Activated T-helper 1 cell treated with anti-CD3 and anti-CD28 coated beads, Interleukin-2, amount 50 U/mL, for 16 hours (primary cell): ENCODE measurements around the gene DLGAP4.

Experiments
- DNase-seq, 2 donors: peaks; one replicate each; pipeline ENCODE4 v3.0.0-alpha.2; 2020; ENCODE audit warnings: low read depth in 1 of 2, low spot score in 1 of 2

DLGAP4 gene, protein sequence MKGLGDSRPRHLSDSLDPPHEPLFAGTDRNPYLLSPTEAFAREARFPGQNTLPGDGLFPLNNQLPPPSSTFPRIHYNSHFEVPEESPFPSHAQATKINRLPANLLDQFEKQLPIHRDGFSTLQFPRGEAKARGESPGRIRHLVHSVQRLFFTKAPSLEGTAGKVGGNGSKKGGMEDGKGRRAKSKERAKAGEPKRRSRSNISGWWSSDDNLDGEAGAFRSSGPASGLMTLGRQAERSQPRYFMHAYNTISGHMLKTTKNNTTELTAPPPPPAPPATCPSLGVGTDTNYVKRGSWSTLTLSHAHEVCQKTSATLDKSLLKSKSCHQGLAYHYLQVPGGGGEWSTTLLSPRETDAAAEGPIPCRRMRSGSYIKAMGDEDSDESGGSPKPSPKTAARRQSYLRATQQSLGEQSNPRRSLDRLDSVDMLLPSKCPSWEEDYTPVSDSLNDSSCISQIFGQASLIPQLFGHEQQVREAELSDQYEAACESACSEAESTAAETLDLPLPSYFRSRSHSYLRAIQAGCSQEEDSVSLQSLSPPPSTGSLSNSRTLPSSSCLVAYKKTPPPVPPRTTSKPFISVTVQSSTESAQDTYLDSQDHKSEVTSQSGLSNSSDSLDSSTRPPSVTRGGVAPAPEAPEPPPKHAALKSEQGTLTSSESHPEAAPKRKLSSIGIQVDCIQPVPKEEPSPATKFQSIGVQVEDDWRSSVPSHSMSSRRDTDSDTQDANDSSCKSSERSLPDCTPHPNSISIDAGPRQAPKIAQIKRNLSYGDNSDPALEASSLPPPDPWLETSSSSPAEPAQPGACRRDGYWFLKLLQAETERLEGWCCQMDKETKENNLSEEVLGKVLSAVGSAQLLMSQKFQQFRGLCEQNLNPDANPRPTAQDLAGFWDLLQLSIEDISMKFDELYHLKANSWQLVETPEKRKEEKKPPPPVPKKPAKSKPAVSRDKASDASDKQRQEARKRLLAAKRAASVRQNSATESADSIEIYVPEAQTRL

DNA sequence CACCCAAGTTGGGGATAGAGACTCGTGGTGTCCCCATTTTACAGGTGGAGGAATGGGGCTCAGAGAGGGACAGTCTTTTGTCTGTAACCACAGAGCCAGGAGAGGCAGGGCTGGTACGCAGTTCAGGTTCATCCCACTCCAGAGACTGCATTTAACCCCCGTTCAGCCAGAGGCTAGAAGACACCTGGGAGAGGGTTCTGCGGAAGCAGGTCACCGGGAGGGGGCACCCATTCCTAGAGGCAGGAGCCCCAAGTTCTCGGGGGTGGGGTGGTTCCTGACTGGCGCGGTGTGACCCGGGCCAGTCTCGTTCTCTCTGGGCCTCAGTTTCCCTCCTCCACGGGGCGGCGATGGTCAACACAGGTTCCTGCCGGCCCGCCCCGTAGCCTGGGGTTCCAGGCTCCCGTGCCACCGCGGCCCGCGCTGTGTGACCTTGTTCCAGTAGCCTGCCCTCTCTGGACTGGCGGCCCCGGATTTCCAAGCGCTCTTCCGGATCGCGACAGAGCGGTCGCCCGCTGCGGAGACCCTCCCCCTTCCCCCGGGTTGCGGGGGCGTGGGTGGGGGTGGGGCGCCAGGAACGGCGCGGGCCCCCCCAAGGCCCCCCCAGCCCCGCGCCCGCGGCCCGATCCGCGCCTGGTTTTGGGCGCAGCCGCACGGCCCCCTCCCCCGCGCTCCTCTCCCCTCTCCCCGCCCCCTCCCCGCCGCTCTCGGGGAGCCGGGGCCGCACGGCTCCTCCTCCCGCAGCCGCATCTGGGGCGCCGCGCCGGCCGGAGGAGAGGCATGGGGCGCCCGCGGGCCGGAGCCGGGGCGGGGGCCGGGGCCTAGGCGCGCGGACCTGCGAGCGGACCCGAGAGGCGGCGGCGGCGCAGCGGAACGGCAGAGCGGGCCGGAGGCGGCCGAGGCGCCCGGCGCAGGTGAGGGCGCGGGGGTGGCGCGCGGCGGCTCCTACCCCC is at the start of gene DLGAP4:
TSS of gene DLGAP4 (plus strand) at position 738 of the 950 bp plus-strand sequence. CDS start 125,379 bp downstream, outside the sequence.
- no peak for DNase-seq

GRCh38 chr20:36259177-36260061 is 46.7 kb upstream of the DLGAP4 start:
- no peak for DNase-seq

GRCh38 chr20:36260316-36260715 is 45.8 kb upstream of the DLGAP4 start:
- no peak for DNase-seq

DNA sequence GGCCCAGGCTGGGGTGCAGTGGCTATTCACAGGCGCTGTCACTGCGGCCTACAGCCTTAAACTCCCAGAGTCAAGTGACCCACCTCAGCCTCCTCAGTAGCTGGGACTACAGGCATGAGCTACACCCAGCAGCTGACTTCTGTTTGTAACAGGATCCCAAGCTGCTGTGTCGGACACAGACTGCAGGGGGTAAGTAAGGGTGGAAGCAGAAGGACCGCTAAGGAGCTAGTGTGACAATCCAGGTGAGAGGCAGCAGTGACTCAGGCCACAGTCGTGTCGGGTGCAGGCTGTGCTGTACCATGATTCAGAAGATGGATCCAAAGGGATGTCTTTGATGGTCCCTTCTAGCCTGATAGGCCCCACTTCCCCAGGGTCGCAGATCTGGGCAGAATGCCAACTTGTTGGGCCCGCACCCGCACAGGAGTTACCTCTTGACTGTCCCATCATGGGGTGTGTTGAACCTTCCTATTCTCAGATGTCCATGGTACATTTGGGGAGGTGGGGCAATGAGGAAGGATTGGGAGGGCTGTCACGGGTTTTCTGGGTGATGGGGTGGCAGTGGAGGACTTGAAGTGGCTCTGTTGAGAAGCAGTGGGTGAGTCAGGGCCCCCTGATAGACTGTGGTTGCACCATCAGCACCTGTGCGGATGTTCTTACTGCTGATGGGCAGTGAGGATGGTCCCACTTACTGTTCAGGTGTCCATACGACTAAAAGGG is 44.6 kb upstream of the DLGAP4 start:
- no peak for DNase-seq

- DNase-seq: no peak
These were observed 43.7 kb upstream of the DLGAP4 start for GRCh38 chr20:36262440-36262839.

DNA sequence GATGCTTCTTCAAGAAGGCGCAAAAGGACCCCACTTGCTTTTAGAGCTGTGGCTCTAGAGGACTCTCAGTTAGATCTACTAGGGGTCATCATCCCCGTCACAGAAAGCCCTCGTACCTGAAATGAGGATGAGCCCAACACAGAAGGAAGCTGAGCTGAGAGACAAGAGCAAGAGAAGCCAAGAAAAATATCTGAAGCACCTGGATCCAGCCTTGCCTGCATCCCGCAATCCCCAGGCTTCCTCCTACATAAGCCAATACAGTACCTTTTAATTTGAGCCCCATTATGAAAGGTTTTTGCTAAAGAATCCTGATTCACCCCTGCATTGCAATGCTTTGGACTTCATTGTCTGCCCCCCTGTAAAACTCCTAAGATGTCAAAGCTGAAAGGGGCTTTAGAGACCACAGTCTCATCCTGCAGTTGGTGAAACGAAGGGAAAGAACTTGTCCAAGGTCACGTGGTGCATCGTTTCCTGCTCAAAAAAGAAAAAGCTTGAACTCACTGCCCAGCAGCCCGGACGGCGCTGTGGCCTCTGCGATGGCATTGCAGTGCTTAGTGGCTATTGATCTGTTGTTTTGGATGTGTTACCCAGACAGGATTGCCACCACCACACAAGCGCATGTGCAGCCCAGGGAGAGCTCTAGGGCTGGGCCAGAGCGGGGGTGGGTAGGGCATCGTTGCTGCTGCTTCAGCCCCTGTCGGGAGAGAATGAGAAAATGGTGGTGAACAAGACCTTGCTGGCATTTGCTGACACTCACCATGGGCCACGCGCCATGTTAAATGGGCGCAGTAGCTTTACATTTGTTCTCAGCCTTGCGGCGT is 41.5 kb upstream of the DLGAP4 start:
- DNase-seq: no peak

GRCh38 chr20:36266189-36266588 is 40.0 kb upstream of the DLGAP4 start:
- DNase-seq: no peak

DNA sequence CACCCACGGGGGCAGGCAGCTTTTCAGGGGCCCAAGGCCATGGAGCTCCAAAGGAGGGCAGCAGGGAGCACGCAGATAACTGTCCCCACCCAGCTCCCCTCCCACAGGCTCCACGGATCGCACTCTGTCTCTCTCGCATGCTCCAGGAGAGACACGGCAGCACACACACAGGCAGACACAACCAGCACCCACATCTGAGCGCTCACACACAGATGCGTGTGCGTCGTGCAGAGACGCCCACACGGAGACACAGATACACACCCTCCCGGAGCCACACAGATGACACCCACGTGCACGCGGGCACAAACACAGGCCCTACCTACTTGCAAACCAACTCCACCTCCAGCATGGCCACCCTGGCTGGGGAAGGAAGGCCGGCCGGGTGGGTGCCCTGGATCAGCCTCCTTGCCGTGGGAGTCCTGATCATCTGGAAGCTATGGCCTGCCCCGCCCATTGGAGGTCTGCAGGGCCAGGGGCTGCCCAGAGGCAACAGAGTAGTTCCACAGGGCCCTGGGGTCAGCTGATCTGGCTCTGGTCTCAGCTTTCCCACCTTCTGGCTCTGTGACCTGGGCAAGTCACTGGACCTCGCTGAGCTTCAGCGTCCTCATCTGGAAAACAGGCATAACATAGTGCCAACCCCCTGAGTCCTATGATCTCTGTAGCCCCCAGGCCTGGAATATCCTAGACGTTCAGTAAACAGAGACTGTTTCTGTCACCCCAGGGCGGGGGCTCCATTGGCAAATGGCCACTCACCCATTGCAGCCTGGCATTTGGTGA is 38.3 kb upstream of the DLGAP4 start:
- DNase-seq: no peak

DNA sequence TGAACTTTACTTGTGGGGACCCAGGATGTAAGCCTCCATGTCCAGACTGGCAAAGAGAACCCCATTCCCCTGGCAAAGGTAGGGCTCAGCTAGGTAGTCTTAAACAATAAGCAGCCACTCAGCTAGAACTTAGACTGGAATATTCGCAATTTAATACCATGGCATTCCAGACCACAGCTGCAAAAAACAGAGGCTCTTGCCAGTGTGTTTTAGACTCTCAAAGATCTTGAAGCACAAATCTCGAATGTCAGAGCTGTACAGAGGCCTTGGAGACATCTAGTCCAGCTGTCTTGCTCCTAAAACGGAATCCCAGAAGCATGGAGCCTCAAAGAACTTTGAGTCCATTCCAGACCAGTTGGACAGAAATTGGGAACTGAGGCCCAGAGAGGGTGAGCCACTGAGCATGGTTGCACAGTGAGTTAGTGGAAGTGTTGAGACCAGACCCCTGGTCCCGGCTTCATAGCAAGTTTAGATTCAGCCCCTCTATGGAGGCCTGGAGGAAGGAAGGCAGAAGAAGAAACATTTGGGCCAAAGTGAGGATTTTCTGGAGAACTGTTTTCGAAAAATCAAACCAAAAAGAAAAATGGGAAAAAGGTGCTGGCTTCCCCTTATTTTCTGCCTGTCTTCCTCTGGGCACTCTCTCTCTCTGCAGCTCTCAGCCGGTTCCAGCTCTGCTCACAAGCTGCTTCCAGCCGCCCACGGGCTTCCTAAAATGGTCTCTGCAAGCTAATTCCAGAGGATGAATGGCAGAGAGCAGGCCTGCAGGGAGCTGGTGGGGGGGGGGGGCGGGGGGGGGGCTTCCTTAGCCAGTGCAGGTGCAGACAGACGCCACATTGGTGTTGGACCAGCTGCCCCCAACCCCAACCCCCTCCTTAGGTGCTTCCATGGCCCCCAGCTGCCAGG is 37.4 kb upstream of the DLGAP4 start:
- DNase-seq: no peak

DNA sequence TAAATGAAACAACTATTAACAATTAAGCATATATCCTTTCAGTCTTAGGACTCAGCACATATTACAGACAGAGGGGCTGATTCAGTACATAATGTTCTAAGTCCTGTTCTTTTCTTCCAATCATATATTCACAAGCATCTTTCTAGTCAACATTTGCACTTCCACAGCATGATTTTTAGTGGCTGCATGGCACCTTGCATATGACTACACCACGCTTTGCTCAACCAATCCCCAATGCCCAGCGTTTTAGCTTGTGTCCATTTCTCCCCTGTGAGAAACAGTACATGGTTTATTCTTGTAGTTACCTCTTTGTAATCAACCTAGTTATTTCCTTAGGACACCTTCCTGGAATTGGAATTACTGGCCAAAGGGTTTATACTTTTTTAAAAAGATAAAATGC is 36.6 kb upstream of the DLGAP4 start:
- DNase-seq: no peak

DNA sequence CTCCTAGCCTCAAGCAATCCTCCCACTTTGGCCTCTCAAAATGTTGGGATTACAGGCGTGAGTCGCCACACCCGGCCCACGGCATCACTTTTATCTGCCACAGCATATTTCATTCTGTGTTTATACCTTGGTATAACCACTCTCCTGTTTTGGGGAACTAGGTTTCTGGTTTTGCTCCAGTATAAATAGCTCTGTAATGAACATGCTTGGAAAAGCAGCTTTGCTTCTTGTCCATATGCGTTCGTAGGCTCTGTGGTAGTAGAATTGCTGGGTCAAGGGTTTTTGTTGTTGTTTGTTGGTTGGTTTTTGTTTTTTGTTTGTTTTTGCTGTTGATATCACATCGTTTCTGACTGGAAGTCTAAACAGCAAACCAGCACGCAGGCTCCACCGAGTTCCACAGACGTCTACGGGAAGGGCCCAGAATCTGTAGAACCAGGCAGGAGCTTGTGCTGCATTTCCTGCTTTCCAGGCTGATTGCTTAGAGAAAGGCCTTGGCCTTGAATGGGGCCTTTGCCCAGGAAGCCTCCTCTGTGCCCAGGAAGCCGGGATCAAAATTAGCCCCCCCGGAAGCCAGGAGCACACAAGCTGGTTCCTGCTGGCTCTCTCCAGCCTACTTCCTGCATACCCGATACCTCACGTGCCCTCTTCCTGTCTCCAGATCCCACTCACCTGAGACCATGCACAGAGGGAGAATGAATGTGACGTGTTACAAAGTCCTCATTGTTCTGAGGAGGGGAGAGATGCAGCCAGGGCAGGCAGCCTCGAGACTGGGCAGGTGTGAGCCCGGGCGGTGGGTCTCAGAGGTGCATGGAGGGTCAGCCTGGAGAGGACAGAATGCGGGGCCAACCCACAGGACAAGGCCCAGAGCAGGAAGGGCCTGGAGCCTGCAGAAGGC is 35.1 kb upstream of the DLGAP4 start:
- DNase-seq: no peak

DNA sequence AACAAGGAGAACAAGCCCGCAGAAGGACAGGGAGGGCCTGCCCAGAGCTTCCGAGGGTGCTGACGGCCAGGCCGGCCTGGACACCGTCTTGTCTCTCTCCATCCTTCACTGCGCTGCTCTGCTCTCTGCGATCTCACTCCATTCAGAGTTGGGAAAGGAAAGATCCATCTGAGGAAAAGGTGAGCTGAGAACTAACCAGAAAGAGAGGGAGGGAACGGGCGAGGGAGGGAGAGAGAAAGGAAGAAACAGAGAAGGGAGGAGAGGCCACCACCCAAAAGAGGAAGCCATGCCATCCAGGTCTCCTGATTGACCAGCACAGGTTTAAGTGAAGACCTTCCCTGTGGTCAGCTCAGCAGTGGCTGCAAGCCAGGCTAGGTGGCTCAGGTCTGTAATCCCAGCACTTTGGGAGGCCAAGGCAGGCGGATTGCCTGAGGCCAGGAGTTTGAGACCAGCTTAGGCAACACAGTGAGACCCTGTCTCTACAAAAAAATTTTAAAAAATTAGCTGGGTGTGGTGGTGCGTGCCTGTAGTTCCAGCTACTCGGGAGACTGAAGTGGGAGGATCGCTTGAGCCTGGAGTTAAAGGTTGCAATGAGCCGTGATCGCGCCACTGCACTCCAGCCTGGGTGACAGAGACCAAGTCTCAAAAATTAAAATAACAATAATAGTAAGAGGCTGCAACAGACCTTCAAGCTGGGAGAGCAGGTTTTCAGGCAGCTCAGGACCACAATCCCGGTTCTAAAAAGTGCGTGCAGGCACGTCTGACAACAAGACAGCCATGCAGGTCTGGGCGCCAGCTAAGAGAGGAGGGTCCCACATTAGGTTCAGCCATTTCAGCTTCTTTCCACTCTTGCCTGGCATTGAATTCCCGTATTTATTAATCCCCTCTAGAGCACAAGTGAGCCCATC is 34.2 kb upstream of the DLGAP4 start:
- DNase-seq: no peak

GRCh38 chr20:36272547-36273220 is 33.5 kb upstream of the DLGAP4 start:
- DNase-seq: no peak
